GM19023 (cell line): ENCODE data around the gene KRT77.

Source experiments
- ATAC-seq: cut with Tn5 transposase; IDR thresholded peaks from one replicate; pipeline ENCODE4 v1.9.1; 2021; ENCODE audit warnings: mild to moderate bottlenecking, moderate library complexity; ENCODE audit not compliant: unreplicated experiment

Gene KRT77

DNA sequence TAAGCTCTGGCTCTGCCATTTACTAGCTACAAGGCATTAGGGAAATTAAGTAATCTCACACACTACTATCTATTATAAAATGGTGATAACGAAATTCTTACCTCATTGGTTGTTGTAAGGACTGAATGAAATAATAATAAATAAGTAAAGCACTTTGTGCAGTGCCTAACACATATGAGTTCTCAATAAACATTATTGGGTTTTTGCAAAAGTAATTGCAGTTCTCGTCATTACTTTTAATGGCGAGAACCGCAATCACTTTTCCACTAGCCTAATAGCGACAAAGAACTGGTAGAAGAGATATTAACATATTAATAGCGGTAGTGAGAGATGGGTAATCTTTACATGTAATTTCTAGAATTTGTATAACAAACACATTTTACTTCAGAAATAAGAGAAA, 9.2 kb downstream of the KRT77 start:
- ATAC-seq, result no peak

DNA sequence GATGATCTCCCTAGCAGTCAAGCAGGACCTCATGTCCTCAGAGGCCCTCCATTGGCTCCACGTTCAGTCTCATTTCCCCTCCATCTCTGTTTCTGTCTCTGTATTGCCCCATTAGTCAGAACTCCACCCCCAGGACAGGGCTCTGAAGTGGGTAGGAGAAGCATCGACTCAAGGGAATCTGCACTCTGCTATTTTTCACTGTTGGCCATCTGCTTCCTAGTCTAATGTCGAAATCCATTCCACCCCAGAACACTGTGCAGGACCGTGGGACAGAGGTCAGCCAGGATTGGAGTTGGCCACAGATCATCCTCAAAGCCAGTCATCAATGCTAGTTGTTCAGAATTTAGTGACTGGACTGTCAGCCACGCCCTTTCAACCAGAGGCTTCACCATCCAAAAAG, 10.1 kb downstream of the KRT77 start:
- no peak for ATAC-seq

DNA sequence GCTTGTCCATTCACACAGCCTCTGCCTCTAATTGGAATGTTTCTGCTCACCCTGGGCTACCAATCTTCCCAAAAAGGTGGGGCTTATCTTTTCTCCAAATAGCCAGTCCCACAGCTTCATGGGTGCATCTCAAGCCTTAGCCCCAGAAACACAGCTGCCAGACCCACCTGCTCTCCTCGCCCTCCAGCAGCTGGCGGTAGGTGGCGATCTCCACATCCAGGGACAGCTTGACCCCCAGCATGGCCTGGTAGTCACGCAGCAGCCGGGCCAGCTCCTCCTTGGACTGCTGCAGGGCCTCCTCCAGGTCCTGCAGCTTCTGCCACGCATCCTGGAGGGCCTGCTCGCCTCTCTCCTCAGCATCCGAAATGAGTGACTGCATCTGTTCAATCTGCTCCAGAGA, 11.1 kb downstream of the KRT77 start:
- no peak for ATAC-seq

DNA sequence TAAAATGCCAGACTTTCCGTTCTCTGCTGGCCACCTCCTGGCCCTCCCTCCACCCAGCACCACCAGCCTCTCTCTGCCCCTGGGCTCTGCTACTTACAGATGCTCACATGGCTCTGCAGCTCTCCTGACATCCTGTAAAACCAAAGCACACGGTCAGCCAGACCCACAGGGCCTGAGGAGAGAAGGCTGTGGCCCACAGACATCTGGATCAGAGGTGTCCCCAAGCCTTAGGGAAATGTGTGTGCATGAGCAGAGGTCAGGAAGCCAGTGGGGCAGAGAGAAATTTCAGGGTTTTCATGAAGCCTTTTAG, 11.5 kb downstream of the KRT77 start:
- ATAC-seq, result no peak

DNA sequence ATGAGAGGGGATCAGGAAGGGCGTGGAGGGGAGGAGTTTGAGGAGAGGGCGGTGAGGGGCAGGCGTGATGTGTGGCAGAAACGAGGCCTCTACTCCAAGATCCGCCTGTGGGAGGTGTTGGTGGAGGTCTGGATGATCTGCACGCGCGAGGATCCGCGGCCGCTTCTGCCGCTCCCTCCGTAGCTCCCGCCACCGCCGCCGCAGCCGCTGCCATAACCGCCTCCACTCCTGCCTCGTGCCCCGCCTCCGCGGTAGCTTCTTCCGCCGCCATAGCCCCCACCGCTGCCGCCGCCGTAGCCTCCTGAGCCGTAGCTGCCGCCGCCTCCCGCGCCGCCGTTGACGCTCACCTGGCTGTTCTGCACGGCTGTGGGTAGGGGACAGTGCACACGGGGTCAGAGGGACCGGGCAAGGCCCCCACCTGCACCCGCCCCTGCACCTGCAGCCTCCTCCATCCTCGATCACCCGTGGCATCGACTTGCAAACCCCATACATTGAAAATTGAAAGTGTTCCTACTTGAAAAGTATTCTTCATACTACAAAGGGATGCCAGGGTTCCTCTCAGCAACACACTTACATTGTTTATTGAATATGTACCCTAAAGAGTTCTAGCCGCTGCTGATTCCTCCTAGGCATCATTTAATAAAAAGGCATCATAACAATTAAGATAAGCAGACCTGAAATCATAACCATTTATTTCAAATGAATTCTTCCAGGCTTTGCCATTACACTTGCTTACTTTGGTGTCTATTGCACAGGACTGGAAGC, 12.1 kb downstream of the KRT77 start:
- ATAC-seq, result no peak

DNA sequence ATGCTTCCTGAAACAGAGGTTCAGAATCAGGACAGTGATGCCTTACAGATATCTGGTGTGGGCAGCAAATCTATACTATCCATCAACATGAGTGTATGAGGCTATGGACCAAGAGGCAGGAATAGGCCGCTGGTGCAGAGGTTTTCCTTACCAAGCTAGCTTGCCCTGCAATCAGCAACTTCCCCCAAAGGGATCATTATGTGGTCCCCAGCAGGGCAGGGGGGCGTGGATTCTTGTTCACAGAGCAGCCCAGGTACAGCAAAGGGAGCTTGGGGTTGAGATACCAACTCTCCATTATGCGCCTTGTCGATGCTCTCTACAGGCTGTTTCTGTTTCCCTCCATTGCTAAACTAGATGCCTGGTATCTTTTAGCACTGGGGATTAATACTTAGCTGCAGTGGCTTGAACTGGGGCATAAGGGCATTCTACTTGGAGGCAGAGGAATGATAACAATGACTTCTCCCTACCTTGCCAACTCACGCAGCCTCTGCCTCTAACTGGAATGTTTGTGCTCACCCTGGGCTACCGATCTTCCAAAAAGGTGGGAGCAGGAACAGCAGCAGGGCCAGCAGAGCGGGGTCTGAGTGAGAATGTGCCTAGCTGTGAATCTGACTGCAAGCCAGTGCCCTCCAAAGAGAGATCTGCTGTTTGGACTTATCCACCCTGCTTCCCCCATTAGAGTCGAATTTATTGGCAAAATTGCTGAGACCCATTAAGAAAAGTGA, 12.8 kb downstream of the KRT77 start:
- ATAC-seq, result no peak

DNA sequence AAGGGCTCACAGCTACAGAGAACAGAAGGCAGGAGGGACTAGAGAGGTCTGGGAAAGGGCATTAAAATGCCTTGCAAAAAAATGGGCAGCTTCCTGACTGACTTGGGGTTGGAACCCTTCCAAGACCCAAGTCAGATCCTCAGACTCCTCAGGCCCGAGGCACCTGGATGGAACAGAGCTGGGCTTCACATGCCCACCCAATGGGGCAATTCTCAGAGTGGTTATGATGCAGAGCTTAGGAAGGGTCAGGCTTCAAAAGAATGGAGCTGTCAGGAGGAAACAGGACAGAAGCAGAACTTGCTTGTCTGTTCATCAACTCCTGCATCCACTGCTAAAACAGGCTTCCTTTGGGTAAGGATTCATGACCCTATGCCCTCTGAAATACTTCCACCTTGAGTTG, 13.4 kb downstream of the KRT77 start:
- ATAC-seq, result no peak

DNA sequence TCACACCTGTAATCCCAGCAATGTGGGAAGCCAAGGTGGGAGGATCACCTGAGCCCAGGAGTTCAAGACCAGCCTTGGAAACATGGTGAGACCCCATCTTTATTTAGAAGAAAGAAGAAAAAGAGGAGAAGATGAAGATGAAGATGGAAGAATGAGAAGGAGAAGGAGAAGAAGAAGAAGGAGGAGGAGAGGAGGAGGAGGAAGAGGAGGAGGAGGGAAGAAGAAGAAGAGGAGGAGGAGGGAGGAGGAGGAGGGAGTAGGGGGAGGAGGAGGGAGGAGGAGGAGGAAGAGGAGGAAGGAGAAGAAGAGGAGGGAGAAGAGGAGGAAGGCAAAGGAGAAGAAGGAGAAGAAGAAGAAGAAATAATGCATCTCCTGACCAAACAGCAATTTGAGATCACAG, 14.1 kb downstream of the KRT77 start:
- ATAC-seq, result no peak

DNA sequence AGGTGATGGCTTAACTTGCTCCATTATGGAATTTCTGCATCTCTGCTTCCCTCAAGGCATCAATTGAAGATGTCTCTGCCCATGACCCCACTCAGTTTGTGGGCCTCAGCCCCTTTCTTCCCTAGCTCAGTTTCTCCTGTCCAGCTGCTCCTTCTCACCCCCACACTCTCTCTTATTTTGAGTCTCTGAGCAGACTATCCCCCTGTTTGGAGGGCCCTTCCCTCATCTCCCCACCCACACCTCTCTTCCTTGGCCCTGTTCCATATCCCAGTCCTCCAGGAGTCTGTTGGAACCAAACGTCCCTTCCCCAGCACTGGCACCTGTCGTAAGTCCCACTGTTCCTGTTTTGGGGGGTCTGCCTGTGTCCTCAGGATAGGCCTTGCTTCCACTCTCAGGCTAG, 14.8 kb downstream of the KRT77 start:
- ATAC-seq, result no peak

DNA sequence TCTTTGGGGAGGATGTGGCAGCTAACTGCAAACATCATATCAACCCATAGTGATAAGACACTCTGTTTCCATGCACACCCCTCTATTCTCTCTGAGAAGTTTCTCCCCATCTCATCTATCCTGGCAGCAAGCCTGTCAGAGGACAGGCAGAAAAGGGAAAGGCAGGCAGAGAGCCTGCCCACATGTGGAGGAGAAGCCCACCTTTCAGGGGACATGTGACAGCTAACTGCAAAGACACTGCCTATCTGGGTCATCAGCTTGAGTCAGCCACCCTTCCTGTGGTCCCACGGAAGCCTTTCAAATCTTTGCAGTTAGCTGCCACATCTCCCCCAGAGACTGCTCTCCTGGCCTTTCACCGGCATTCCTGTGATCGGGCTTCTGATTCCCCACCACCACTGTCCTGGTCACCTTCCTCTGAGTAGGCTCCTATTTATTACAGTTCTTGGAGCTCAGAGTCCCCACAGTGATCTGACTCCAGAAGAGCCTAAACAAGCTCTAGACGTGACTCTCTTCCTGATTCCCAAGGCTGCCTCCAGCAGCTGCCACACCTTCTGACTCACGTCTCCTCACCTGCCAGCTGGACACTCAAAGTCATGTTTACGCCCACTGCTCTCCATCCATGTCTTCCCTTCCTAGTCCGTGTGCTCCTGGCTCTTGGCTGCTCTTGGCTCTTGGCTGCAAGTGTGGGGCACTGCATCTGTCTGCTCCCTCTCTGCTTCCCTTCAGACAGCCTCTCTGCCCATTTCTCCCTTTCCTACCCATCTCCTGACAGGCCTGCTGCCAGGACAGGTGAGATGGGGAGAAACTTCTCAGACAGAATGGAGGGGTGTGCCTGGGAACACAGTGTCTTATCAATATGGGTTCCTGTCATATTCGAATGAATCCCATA, 15.6 kb downstream of the KRT77 start:
- ATAC-seq, result no peak

DNA sequence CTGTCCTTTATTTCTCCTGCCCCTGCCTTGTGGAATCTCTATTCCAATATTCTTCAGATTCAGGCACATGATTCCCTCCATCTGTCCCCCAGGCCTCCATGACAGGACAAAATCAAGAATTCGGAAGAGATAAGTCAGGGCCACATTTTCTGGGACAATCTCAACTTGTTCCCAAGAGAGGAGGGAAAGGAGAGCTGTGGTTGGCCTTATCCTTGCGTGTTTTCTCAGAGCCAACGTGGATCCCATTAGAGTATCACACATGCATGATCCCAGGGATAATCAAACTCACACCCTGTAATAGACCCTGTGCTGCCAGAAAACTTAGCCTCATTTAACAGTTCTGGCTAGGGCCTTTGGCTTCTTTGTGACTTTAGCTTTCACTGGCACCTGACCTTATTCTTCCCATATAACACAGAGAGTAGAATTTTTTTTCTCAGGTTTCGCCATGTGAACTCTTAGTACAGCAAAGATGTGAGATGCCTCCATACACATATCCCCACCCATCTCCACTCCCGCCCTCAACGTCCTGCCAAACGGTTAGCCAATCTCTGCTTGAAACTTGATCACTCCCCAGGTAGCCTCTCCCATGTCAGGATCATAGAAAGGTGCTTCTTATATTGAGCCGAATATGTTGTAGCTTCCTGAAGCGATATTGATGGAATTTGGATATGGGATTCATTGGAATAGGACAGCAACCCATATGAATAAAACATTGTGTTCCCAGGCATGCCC, 16.4 kb downstream of the KRT77 start:
- ATAC-seq, result no peak

DNA sequence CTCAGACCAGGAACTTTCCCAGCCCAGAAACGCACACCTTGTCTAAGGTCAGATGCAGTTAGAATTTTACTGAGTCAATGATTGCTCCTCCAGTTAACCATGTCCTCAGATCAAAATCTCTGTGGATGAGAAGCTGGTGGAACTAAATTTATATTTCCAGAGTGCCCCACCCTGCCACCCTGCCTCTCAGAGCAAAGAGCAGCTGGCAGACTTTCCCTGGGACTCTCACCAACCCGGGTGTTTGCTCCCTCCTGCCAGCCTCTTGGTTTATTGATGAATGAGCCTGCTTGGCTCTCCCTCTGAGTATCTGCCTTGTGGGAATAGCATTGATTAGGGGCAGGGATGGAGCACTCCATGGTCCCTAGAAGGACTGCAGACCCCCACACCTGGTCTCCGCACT, 17.3 kb downstream of the KRT77 start:
- no peak for ATAC-seq

DNA sequence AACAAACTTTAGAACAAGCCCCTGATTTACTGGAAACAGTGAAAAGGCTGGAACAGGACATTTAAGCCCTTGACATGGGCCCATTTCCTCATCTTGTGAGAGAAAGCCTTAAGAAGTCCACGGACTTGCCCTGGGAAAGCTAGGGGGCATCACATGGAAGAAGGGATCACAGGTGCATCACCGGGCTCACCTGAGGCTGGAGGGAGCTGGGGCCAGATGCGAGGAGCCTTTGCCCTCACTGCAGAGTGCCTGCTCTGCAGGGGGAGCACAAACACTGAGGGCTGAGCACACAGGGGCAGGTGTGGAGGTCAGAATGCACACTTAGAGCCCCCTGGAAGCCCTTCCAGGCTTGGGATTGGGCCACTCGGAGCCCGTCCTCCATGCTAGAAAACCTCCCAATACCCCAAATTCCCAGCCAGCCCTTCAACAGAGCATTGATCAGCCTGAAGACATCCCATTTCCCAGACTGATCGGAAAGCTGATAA, 17.9 kb downstream of the KRT77 start:
- ATAC-seq, result no peak

DNA sequence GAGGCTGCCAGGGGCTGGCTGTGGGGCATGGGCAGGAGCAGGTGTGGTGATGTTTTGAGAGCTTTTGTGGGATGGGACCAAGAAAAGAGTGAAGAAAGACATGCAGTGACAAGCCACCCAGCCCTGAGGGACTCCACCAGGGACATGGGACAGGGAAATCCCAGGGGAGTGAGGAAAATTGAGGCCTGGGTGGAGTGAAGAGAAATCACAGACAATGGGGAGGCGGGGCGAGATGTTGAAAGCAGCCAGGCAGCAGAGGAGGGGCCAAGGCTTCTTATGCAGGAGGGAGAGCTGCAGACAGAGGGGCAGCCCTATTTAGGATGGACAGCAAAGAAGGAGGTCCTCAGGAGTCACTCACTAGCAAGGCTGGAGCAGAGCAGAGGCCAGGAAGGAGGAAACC, 18.9 kb downstream of the KRT77 start:
- ATAC-seq, result no peak

DNA sequence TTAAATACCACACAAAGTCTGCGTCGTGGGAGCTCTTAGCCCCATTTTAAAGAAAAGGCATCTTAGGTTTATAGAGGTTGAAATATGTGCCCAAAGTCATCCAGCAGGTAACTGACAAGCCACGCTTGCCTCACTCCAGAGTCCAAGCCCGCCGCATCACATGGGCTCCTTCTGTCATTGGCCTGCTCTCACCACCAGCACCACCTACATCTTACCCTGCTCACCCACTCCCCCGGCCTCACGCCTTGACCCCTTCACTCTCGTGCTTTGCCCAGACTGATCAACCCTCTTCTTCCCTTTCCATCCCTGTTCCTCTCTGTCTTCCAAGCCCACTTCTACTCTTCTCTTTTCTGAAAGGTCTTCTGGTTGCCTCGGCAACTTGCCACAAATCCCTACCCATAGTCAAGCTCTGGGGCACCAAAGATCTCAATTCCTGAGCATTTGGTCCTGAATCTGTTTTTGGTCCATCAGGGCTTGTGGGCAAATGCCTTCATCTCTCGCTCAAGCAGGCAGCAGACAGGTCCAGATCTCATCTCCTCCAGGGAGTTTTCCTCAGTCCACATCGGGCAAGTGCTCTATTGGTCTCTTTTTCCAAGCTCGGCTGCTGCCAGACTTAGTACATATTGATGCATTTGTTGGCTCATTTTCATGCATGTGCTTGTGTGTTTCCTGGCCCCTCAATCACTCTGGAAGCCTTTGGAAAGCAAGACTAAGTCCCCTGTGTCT, 19.6 kb downstream of the KRT77 start:
- ATAC-seq, result no peak

DNA sequence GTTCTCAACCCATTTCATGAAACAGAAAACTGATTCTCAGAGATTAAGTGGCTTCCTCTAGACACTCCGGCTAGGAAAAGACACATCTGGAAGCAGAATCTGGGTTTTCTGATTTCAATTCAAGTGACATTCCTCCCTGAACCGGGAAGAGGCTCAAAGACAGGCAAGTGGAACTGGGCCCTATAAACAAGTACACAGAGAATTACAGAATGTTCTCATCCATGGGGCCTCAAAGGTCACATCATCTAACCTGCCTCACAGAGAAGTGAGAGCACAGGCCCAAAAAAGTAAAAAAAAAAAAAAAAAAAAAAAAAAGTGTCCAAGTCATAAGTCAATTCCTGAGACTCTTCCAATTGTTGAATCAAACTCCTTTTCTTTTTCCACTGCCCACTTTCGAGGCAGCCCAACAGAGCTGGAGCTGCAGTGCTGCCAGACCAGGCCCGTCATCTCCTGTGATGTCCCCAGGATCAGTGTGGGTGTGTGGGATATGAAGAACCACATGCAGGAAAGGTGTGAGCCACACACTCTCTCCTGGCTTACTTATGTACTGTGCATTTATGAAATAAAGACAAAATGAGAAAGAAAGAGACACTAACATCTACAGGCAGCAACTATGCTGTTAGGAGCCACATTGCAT, 20.3 kb downstream of the KRT77 start:
- ATAC-seq, result no peak

DNA sequence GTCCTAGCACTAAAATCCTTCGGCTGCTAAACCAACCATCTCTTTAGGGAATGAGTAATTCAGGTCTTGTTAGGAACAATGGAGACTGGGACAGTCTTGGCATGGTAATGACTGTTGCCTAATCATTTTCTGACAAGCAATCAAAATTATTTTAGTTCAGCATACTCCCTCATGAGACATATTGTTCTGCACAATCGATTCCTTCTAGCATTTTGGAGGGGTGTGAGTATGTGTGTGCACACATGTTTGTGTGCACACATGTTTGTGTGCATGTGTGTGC, 21.0 kb downstream of the KRT77 start:
- ATAC-seq, result no peak

DNA sequence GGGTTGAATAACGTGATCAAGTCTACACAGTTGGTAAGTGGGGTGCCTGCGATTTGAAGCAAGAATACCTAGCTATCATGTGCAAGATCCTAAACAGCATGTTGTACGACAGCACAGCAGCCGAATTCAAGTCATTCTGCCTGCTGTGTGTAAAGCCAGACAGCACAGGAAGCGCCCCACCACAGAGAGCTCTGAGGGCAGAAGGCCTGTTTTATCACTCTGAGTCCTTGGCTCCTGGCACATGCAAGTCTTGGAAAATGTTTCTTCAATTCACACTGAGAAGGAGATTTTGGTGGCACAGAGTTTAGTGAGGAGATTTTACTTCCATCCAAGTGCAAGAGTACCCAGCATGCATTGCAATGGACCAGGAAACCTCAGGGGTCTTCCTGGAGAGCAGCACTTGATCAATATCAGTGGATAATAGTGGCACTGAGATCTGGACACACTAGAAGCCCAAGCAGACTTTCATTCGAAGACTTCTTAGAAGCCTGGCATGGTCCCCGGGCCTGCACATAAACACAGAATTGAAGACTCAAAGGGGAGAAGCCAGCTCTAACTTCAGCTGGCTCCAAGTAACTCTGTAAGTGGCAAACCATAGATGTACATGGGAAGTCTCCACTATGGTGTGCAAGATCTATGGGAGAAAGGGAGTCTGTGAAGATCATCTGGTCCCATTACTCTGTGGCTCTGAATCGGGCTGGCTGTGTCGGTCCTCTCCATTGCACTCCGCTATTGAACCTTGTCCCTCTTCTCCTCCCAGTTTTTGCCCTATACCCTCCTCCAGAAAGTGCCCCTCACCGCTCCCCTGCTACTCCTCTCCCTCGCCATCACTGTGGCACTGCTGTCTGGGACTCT, 21.6 kb downstream of the KRT77 start:
- no peak for ATAC-seq

DNA sequence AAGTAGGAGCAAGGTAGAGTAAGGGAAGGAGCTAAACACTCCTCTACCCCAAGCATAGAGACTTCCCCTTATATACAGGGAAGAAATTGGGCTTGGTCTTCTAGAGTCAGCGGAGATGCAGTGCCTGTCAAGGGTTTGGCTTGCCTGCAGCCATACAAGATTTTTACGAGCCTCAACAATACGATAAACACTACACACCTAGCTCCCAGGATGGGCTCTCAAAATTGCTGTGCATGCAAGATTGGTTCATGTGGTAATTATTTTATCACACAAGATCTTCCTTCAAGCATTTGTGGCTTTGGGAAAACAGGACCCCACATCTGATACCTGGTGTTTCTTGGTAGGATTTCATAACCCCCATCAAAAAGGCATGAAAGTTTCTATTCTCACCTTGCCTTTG, 23.0 kb downstream of the KRT77 start, which contains the start of gene KRT1:
KRT1 (minus strand) TSS at position 45 of the 400 bp plus-strand sequence. CDS start 59 bp downstream, outside the sequence.
- ATAC-seq, result no peak
